IMR-90 (cell line): ENCODE measurements around the gene LTA. TPM values are rescaled to one million over a fixed set of nuclear protein-coding genes. Genes with fewer than 3 reads are reported as not detected.

Experiments used
- ATAC-seq: fragments of 200-7000 bp; cut with Tn5 transposase; 2 replicates; pipeline ENCODE4 v1.9.1; 2020; ENCODE audit warnings: low read depth, mild to moderate bottlenecking, moderate library complexity
- BruUV-seq: library from RNA; stranded (reverse); fragments of 400-500 nt; replicated peaks from 2 replicates; lab custom pipeline; 2021; lab: Mats Ljungman, UMichigan
- CTCF ChIA-PET: fragments of 300-600 bp; formaldehyde crosslinking; extraction: SDS; loops from one replicate; lab custom pipeline; 2021; ENCODE audit warnings: antibody characterized with exemption; lab: Yijun Ruan, JAX
- POLR2A ChIA-PET: fragments of 300-600 bp; sonication (Branson Sonifier 250); formaldehyde crosslinking; loops from one replicate; lab custom pipeline; 2022; ENCODE audit warnings: antibody characterized with exemption; ENCODE audit not compliant: unreplicated experiment; lab: Charles Lee
- DNase-seq: peaks from one replicate; pipeline ENCODE4 v3.0.0; 2013
- H2AFZ ChIP-seq: replicated peaks from 2 replicates; pipeline ENCODE3; 2013; ENCODE audit warnings: low read length, mild to moderate bottlenecking; ENCODE audit not compliant: poor library complexity
- H2AK5ac ChIP-seq: 2 replicates; pipeline ENCODE4 v1.6.1; 2013; ENCODE audit warnings: low read depth, low read length, inconsistent platforms
- H2AK9ac ChIP-seq: replicated peaks from 2 replicates; pipeline ENCODE3; 2013; ENCODE audit warnings: mild to moderate bottlenecking, low read depth, low read length, moderate library complexity; ENCODE audit not compliant: poor library complexity
- H2BK120ac ChIP-seq: 2 replicates; pipeline ENCODE4 v1.6.1; 2013; ENCODE audit warnings: low read depth, low read length, inconsistent platforms
- H2BK15ac ChIP-seq: 3 replicates; pipeline ENCODE4 v1.6.1; 2013; ENCODE audit warnings: low read depth, low read length, inconsistent platforms
- H2BK20ac ChIP-seq: 2 replicates; pipeline ENCODE4 v1.6.1; 2013; ENCODE audit warnings: low read depth, mild to moderate bottlenecking, inconsistent platforms, low read length, moderate library complexity
- H2BK5ac ChIP-seq: 2 replicates; pipeline ENCODE4 v1.6.1; 2013; ENCODE audit warnings: mild to moderate bottlenecking, low read depth, low read length, inconsistent platforms; ENCODE audit not compliant: poor library complexity, severe bottlenecking
- H3K14ac ChIP-seq: replicated peaks from 2 replicates; pipeline ENCODE4 v1.6.1; 2013; ENCODE audit warnings: low read depth, low read length, inconsistent platforms
- H3K18ac ChIP-seq: 2 replicates; pipeline ENCODE4 v1.6.1; 2013; ENCODE audit warnings: low read depth, low read length, control low read depth
- H3K23ac ChIP-seq: 2 replicates; pipeline ENCODE4 v1.6.1; 2013; ENCODE audit warnings: low read depth, low read length, inconsistent platforms
- H3K27ac ChIP-seq: 2 replicates; pipeline ENCODE4 v1.5.1; 2013; ENCODE audit warnings: mild to moderate bottlenecking, control low read depth, low read length; ENCODE audit not compliant: insufficient read depth
- H3K27me3 ChIP-seq: 2 replicates; pipeline ENCODE4 v1.6.1; 2013; ENCODE audit warnings: low read length; ENCODE audit not compliant: control insufficient read depth, insufficient read depth
- H3K36me3 ChIP-seq: 2 replicates; pipeline ENCODE4 v1.6.1; 2013; ENCODE audit warnings: low read length, mixed read lengths; ENCODE audit not compliant: control insufficient read depth, insufficient read depth
- H3K4ac ChIP-seq: 2 replicates; pipeline ENCODE4 v1.6.1; 2013; ENCODE audit warnings: low read depth, low read length, inconsistent platforms
- H3K4me1 ChIP-seq: 2 replicates; pipeline ENCODE4 v1.6.1; 2013; ENCODE audit warnings: low read length, mixed read lengths; ENCODE audit not compliant: control insufficient read depth, insufficient read depth
- H3K4me2 ChIP-seq: 2 replicates; pipeline ENCODE4 v1.6.1; 2013; ENCODE audit warnings: low read depth, mild to moderate bottlenecking, control low read depth, low read length, moderate library complexity
- H3K4me3 ChIP-seq: 2 replicates; pipeline ENCODE4 v1.5.1; 2013; ENCODE audit warnings: low read depth, mild to moderate bottlenecking, control low read depth, low read length, moderate library complexity; ENCODE audit not compliant: insufficient read depth
- H3K56ac ChIP-seq: 2 replicates; pipeline ENCODE4 v1.6.1; 2013; ENCODE audit warnings: low read length, inconsistent platforms; ENCODE audit not compliant: insufficient read depth; ENCODE audit errors: extremely low read depth
- H3K79me1 ChIP-seq, 2 experiments: 2 replicates each; pipeline ENCODE4 v1.6.1; 2013; ENCODE audit warnings: low read length in 2 of 2, inconsistent platforms in 1 of 2, low read depth in 1 of 2
- H3K9ac ChIP-seq: 2 replicates; pipeline ENCODE4 v1.6.1; 2013; ENCODE audit warnings: low read depth, low read length, control low read depth
- H3K9me1 ChIP-seq: 2 replicates; pipeline ENCODE4 v1.6.1; 2013; ENCODE audit warnings: low read length, inconsistent platforms; ENCODE audit not compliant: insufficient read depth
- H3K9me3 ChIP-seq: 2 replicates; pipeline ENCODE4 v1.6.1; 2013; ENCODE audit warnings: low read length; ENCODE audit not compliant: control insufficient read depth, insufficient read depth
- H4K20me1 ChIP-seq: 2 replicates; pipeline ENCODE4 v1.6.1; 2013; ENCODE audit warnings: low read length, inconsistent platforms; ENCODE audit not compliant: insufficient read depth
- H4K5ac ChIP-seq: 2 replicates; pipeline ENCODE4 v1.6.1; 2013; ENCODE audit warnings: mild to moderate bottlenecking, low read depth, low read length, control low read depth
- H4K8ac ChIP-seq, 2 experiments: 2 replicates each; pipeline ENCODE4 v1.6.1; 2013; ENCODE audit warnings: low read depth in 2 of 2, low read length in 2 of 2, control low read depth in 1 of 2, inconsistent platforms in 1 of 2
- H4K91ac ChIP-seq: 2 replicates; pipeline ENCODE4 v1.6.1; 2013; ENCODE audit warnings: low read depth, low read length, inconsistent platforms; ENCODE audit not compliant: insufficient read depth
- BHLHE40 ChIP-seq: fragments of 150-350 bp; IDR thresholded peaks from 2 replicates; pipeline ENCODE4 v1.6.1; 2016; ENCODE audit warnings: mild to moderate bottlenecking, low read depth, low read length
- MAFK ChIP-seq: IDR thresholded peaks from 2 replicates; pipeline ENCODE4 v1.6.1; 2012; ENCODE audit warnings: low read depth, low read length, improper control_type of control experiment
- NFE2L2 ChIP-seq: fragments of 150-350 bp; IDR thresholded peaks from 2 replicates; pipeline ENCODE4 v1.6.1; 2016; ENCODE audit warnings: low read depth, mild to moderate bottlenecking, low read length
- WGBS, 2 experiments: methylation state at CpG; one replicate each; pipeline versions ENCODE4 v1.1.5 to v1.1.7; 2013; ENCODE audit warnings: missing lambda C conversion rate in 2 of 2; ENCODE audit not compliant: insufficient read length in 1 of 2; ENCODE audit errors: extremely low coverage in 2 of 2; 5-methylcytosine and 5-hydroxymethylcytosine counted together
- dilution Hi-C: fragments of 300-500 bp; cut with HindIII; formaldehyde crosslinking; loops from one replicate; pipeline ENCODE4 v1.14.3; 2018; ENCODE audit warnings: low sequenced_read_pairs; ENCODE audit not compliant: unreplicated experiment
- in situ Hi-C: fragments of 300-500 bp; cut with MboI; formaldehyde crosslinking; loops from 3 replicates; pipeline ENCODE4 v1.14.3; 2019; ENCODE audit warnings: low sequenced_read_pairs, inconsistent platforms, mixed read lengths
- intact Hi-C: fragments of 100-400 bp; cut with micrococcal nuclease; formaldehyde crosslinking; loops from 2 replicates; pipeline ENCODE4 v1.10.0; 2022
- polyA plus RNA-seq, 3 experiments: library from polyadenylated mRNA; depleted of rRNA; stranded (reverse); fragments of >200 nt; gene quantifications; 2 replicates each; pipeline ENCODE4 v1.2.3, GENCODE V29; 2012; ENCODE audit warnings: low replicate concordance in 1 of 3
- total RNA-seq: library from RNA; depleted of rRNA; stranded (reverse); fragments of >200 nt; gene quantifications from 2 replicates; pipeline ENCODE4 v1.2.3, GENCODE V29; 2012

LTA gene
- total and polyA plus RNA-seq, 2 of the 4 experiments (the other 2 are of a cell fraction) = not detected

DNA sequence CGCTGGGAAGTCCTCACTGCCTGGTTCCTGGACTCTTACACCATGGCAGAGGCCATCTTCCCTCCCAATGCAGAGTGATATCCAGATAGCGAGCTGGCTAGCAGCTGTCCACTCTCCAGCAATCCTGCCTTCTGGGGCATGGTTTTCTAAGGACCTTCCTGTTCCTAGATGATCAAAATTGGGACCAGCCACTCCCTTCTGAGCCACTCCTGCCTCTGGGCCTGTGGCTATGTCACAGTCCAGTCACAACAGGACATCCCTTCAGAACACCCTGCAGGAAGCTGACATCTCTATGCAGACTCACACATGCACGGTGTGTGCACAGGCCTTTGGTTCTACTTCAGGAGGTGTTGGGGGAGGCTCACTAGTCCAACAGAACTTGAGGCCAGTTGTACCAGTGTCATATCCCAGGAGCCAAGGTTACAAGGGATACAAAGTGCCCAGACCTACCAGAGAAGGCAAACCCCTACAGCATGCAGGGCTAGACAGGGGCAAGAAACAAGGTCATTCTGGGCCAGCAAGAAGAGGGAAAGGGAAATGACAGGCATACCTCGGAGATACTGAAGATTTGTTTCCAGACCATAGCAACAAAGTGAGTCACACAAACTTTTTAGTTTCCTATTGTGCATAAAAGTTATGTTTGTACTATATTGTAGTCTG is 46.0 kb upstream of the LTA start:
- Histone ChIP-seq H2BK5ac (peak overlapping the region; percentile 46), H4K5ac (no peak overlapping the region), H3K4me2 (no peak overlapping the region), H3K9ac (no peak overlapping the region), H3K36me3 (peaks cover 23% of the 10 kb centered on the region), H3K4me1 (peaks cover 10% of the 10 kb centered on the region), H3K27ac (peak overlapping the region; percentile 8), H2BK20ac (peak overlapping the region; percentile 71), H3K9me1 (peaks cover 20% of the 10 kb centered on the region), H3K4ac (peak overlapping the region; percentile 77), H4K91ac (peak overlapping the region; percentile 30), H3K9me3 (no peaks in the 10 kb centered on the region), H3K23ac (peak overlapping the region; percentile 86), H2AK5ac (peak overlapping the region; percentile 74), H3K18ac (peak overlapping the region; percentile 1; the same call in 1 of the 2 replicates), H3K4me3 (no peak overlapping the region), H3K79me1 (peaks cover 3 to 27% of the 10 kb centered on the region in 2 experiments; a peak in 1 of 4 replicates), H2AK9ac (peak overlapping the region; percentile 77), H2BK120ac (peak overlapping the region; percentile 33), H2BK15ac (peak overlapping the region; percentile 75; the same call in 2 of the 3 replicates), H3K56ac (no peak overlapping the region), H2AFZ (peak overlapping the region; percentile 56), H4K8ac (peak overlapping the region; percentile 32 to 76; a peak in 3 of 4 replicates), H4K20me1 (peaks cover 33% of the 10 kb centered on the region), H3K27me3 (no peaks in the 10 kb centered on the region), H3K14ac (peak overlapping the region; percentile 47)
- dilution Hi-C loops = no loop called here
- ChIA-PET CTCF (no interaction called here), POLR2A (no interaction called here)
- DNase-seq (peak; percentile 57), ATAC-seq (peak; percentile 63)
- TF ChIP-seq NFE2L2 (no peak), MAFK (no peak), BHLHE40 (no peak)
- no TSS peak for BruUV-seq
- WGBS, 2 experiments = 86% methylated on average over 1 of the region's 4 CpGs; no CpG with 5 or more reads in 1 of the 2 experiments
- in situ Hi-C loops = no loop called here
- intact Hi-C loops = loop anchor here (5.0 kb wide), 1 partner anchor 34 kb away; no protein-coding TSS in a partner anchor
